Activated CD8-positive, alpha-beta T cell treated with anti-CD3 and anti-CD28 coated beads, Interleukin-2, amount 10 ng/mL, durations not matched to agents 7 days and 5 days (primary cell): ENCODE measurements around the gene USP37. TPM values are rescaled to one million over a fixed set of nuclear protein-coding genes. Genes with fewer than 3 reads are reported as not detected.

Experiments
- ATAC-seq: fragments of 150-1000 bp; cut with Tn5 transposase; one replicate; pipeline ENCODE4 v1.10.0; 2021; ENCODE audit warnings: moderate library complexity
- CTCF ChIA-PET: fragments of 350-600 bp; sonication (Branson Sonifier 250); formaldehyde crosslinking; loops from one replicate; lab custom pipeline; 2021; ENCODE audit warnings: antibody characterized with exemption; lab: Charles Lee
- POLR2A ChIA-PET: fragments of 350-600 bp; sonication (Branson Sonifier 250); formaldehyde crosslinking; loops from one replicate; lab custom pipeline; 2021; ENCODE audit warnings: antibody characterized with exemption; lab: Charles Lee
- DNase-seq: peaks from one replicate; pipeline ENCODE4 v3.0.0-alpha.2; 2020
- H3K27ac Mint-ChIP-seq: one replicate; pipeline ENCODE4 v1.8.0; 2021; ENCODE audit warnings: mild to moderate bottlenecking, mixed read lengths
- H3K27me3 Mint-ChIP-seq: one replicate; pipeline ENCODE4 v1.8.0; 2021; ENCODE audit warnings: low read depth, mixed read lengths
- H3K36me3 Mint-ChIP-seq: one replicate; pipeline ENCODE4 v1.8.0; 2021; ENCODE audit warnings: low read depth, mixed read lengths
- H3K4me1 Mint-ChIP-seq: one replicate; pipeline ENCODE4 v1.8.0; 2021; ENCODE audit warnings: low read depth, mixed read lengths
- H3K4me3 Mint-ChIP-seq: one replicate; pipeline ENCODE4 v1.8.0; 2021; ENCODE audit warnings: mild to moderate bottlenecking, mixed read lengths
- H3K9me3 Mint-ChIP-seq: one replicate; pipeline ENCODE4 v1.8.0; 2022; ENCODE audit warnings: mixed read lengths; ENCODE audit not compliant: insufficient read depth
- total RNA-seq, 2 experiments: library from RNA; stranded (reverse); gene quantifications; one replicate each; pipeline ENCODE4 v1.2.3, GENCODE V29; 2021

Gene USP37
- total RNA-seq, 2 experiments from 2014 or later = 33.9 to 38.1 TPM

GRCh38 chr2:218577482-218578220 is 9.5 kb upstream of the USP37 start:
- peaks cover 44% of the 10 kb centered on the region for H3K4me1 Mint-ChIP-seq
- DNase-seq (no peak), ATAC-seq (no peak)
- CTCF ChIA-PET = interaction anchor here (0.8 to 1.2 kb wide), 2 partner anchors 70 to 82 kb away, joined by 3 read pairs; partner anchors contain the start of genes BCS1L and ZNF142
- H3K9me3 Mint-ChIP-seq = no peaks in the 10 kb centered on the region
- H3K4me3 Mint-ChIP-seq = no peak overlapping the region
- POLR2A ChIA-PET = interaction anchor here (0.6 to 1.8 kb wide), 3 partner anchors 8 to 42 kb away, joined by 4 to 8 read pairs (median 6); partner anchors contain the start of gene USP37
- H3K27ac Mint-ChIP-seq = no peak overlapping the region
- no peaks in the 10 kb centered on the region for H3K27me3 Mint-ChIP-seq
- H3K36me3 Mint-ChIP-seq = peaks cover 48% of the 10 kb centered on the region

- DNase-seq (no peak), ATAC-seq (no peak)
- Mint-ChIP-seq H3K27me3 (no peaks in the 10 kb centered on the region), H3K4me1 (peaks cover 45% of the 10 kb centered on the region), H3K4me3 (no peak overlapping the region), H3K27ac (no peak overlapping the region), H3K36me3 (peaks cover 47% of the 10 kb centered on the region), H3K9me3 (no peaks in the 10 kb centered on the region)
- ChIA-PET POLR2A (interaction anchor here (1.8 kb wide), 1 partner anchor 9 kb away, joined by 6 read pairs; the partner anchor contains the start of gene USP37), CTCF (no interaction called here)
Observed at GRCh38 chr2:218576854-218577253, 8.7 kb upstream of the USP37 start.

GRCh38 chr2:218570850-218571249 is 2.7 kb upstream of the USP37 start:
- H3K4me3 Mint-ChIP-seq = peak overlapping the region; percentile 91
- DNase-seq (no peak), ATAC-seq (no peak)
- H3K4me1 Mint-ChIP-seq = peaks cover 49% of the 10 kb centered on the region
- no peaks in the 10 kb centered on the region for H3K27me3 Mint-ChIP-seq
- POLR2A ChIA-PET = interaction anchor here (0.7 to 2.0 kb wide), 4 partner anchors 8 to 89 kb away, joined by 3 to 8 read pairs (median 5); partner anchors contain the start of genes BCS1L and ZNF142
- CTCF ChIA-PET = interaction anchor here (0.8 to 1.8 kb wide), 3 partner anchors 164 to 277 kb away, joined by 3 to 5 read pairs (median 3); no protein-coding TSS in a partner anchor
- H3K36me3 Mint-ChIP-seq = peaks cover 62% of the 10 kb centered on the region
- no peaks in the 10 kb centered on the region for H3K9me3 Mint-ChIP-seq
- peak overlapping the region; percentile 14 for H3K27ac Mint-ChIP-seq

GRCh38 chr2:218569661-218570500 is 1.7 kb upstream of the USP37 start:
- H3K9me3 Mint-ChIP-seq = no peaks in the 10 kb centered on the region
- CTCF ChIA-PET = interaction anchor here (0.5 to 1.8 kb wide), 5 partner anchors 11 to 339 kb away, joined by 3 to 5 read pairs (median 3); no protein-coding TSS in a partner anchor
- H3K27ac Mint-ChIP-seq = peak overlapping the region; percentile 100
- peaks cover 47% of the 10 kb centered on the region for H3K4me1 Mint-ChIP-seq
- no peaks in the 10 kb centered on the region for H3K27me3 Mint-ChIP-seq
- H3K36me3 Mint-ChIP-seq = peaks cover 63% of the 10 kb centered on the region
- ATAC-seq (no peak), DNase-seq (peak; percentile 31)
- POLR2A ChIA-PET = interaction anchor here (0.6 to 2.0 kb wide), 5 partner anchors 9 to 90 kb away, joined by 3 to 8 read pairs (median 4); partner anchors contain the start of genes BCS1L and ZNF142
- H3K4me3 Mint-ChIP-seq = peak overlapping the region; percentile 91

- ChIA-PET POLR2A (interaction anchor here (0.7 to 2.0 kb wide), 3 partner anchors 10 to 1381 kb away, joined by 3 to 8 read pairs (median 6); partner anchors contain the start of genes BCS1L and ZNF142), CTCF (no interaction called here)
- ATAC-seq = peak; percentile 11
- Mint-ChIP-seq H3K4me1 (peaks cover 50% of the 10 kb centered on the region), H3K4me3 (peak overlapping the region; percentile 91), H3K27ac (peak overlapping the region; percentile 100), H3K9me3 (no peaks in the 10 kb centered on the region), H3K36me3 (peaks cover 61% of the 10 kb centered on the region), H3K27me3 (no peaks in the 10 kb centered on the region)
- peak; percentile 63 for DNase-seq
Observed at GRCh38 chr2:218569038-218569431, 884 bp upstream of the USP37 start.

- H3K27me3 Mint-ChIP-seq = no peaks in the 10 kb centered on the region
- H3K27ac Mint-ChIP-seq = peak overlapping the region; percentile 100
- no peaks in the 10 kb centered on the region for H3K9me3 Mint-ChIP-seq
- H3K4me3 Mint-ChIP-seq = peak overlapping the region; percentile 91
- POLR2A ChIA-PET = interaction anchor here (0.7 to 1.3 kb wide), 4 partner anchors 10 to 171 kb away, joined by 3 to 6 read pairs (median 3); no protein-coding TSS in a partner anchor
- H3K4me1 Mint-ChIP-seq = peaks cover 53% of the 10 kb centered on the region
- no peak for DNase-seq
- ATAC-seq = peak; percentile 64
- H3K36me3 Mint-ChIP-seq = peaks cover 61% of the 10 kb centered on the region
- CTCF ChIA-PET = interaction anchor here (0.9 to 1.1 kb wide), 2 partner anchors 80 to 142 kb away, joined by 3 to 5 read pairs; no protein-coding TSS in a partner anchor
Observed at GRCh38 chr2:218567797-218568189, 358 bp downstream of the USP37 start.

GRCh38 chr2:218566296-218566695 is 1.9 kb downstream of the USP37 start:
- Mint-ChIP-seq H3K27ac (peak overlapping the region; percentile 100), H3K9me3 (no peaks in the 10 kb centered on the region), H3K36me3 (peaks cover 63% of the 10 kb centered on the region), H3K27me3 (no peaks in the 10 kb centered on the region), H3K4me3 (peak overlapping the region; percentile 91), H3K4me1 (peaks cover 46% of the 10 kb centered on the region)
- ChIA-PET CTCF (no interaction called here), POLR2A (no interaction called here)
- DNase-seq (no peak), ATAC-seq (no peak)

GRCh38 chr2:218564056-218564455 is 4.1 kb downstream of the USP37 start:
- Mint-ChIP-seq H3K4me3 (no peak overlapping the region), H3K36me3 (peaks cover 62% of the 10 kb centered on the region), H3K4me1 (peaks cover 31% of the 10 kb centered on the region), H3K27me3 (no peaks in the 10 kb centered on the region), H3K9me3 (no peaks in the 10 kb centered on the region), H3K27ac (no peak overlapping the region)
- DNase-seq = no peak
- POLR2A ChIA-PET = no interaction called here
- CTCF ChIA-PET = interaction anchor here (1.4 kb wide), 2 partner anchors 84 to 278 kb away, joined by 3 to 4 read pairs; no protein-coding TSS in a partner anchor
- no peak for ATAC-seq

GRCh38 chr2:218558986-218559385 is 9.2 kb downstream of the USP37 start:
- no peaks in the 10 kb centered on the region for H3K27me3 Mint-ChIP-seq
- no peaks in the 10 kb centered on the region for H3K9me3 Mint-ChIP-seq
- ChIA-PET POLR2A (interaction anchor here (0.6 kb wide), 1 partner anchor 555 kb away, joined by 3 read pairs; no protein-coding TSS in a partner anchor), CTCF (no interaction called here)
- DNase-seq (no peak), ATAC-seq (no peak)
- peaks cover 57% of the 10 kb centered on the region for H3K36me3 Mint-ChIP-seq
- H3K4me3 Mint-ChIP-seq = no peak overlapping the region
- peaks cover 15% of the 10 kb centered on the region for H3K4me1 Mint-ChIP-seq
- H3K27ac Mint-ChIP-seq = no peak overlapping the region

GRCh38 chr2:218557941-218558340 is 10.2 kb downstream of the USP37 start:
- Mint-ChIP-seq H3K9me3 (no peaks in the 10 kb centered on the region), H3K27ac (no peak overlapping the region), H3K4me3 (no peak overlapping the region), H3K27me3 (no peaks in the 10 kb centered on the region), H3K4me1 (peaks cover 9% of the 10 kb centered on the region), H3K36me3 (peaks cover 57% of the 10 kb centered on the region)
- no peak for DNase-seq
- POLR2A ChIA-PET = no interaction called here
- ATAC-seq = no peak
- CTCF ChIA-PET = no interaction called here

GRCh38 chr2:218555527-218555926 is 12.6 kb downstream of the USP37 start:
- ChIA-PET POLR2A (no interaction called here), CTCF (no interaction called here)
- DNase-seq = no peak
- Mint-ChIP-seq H3K27ac (no peak overlapping the region), H3K4me1 (peaks cover 9% of the 10 kb centered on the region), H3K4me3 (no peak overlapping the region), H3K9me3 (no peaks in the 10 kb centered on the region), H3K27me3 (no peaks in the 10 kb centered on the region), H3K36me3 (peaks cover 58% of the 10 kb centered on the region)
- no peak for ATAC-seq
